GM10248 (cell line): ENCODE results near the gene THG1L.

ENCODE experiments used
- CTCF ChIA-PET: fragments of 300-600 bp; sonication (Branson Sonifier 250); formaldehyde crosslinking; extraction: SDS; loops from one replicate; lab custom pipeline; 2021; ENCODE audit warnings: antibody characterized with exemption; lab: Yijun Ruan, JAX
- POLR2A ChIA-PET: fragments of 350-650 bp; sonication (Branson Sonifier 250); formaldehyde crosslinking; extraction: SDS; loops from one replicate; lab custom pipeline; 2020; ENCODE audit warnings: antibody characterized with exemption; lab: Yijun Ruan, JAX
- DNase-seq: peaks from one replicate; pipeline ENCODE4 v3.0.0; 2012; ENCODE audit errors: extremely low spot score
- TF ChIP-seq, protein P1 (sequence below): IDR thresholded peaks from 2 replicates; pipeline ENCODE4 v1.5.1; 2012; ENCODE audit warnings: mild to moderate bottlenecking, low read depth; ENCODE audit errors: extremely low read depth, missing control alignments, control extremely low read depth

The THG1L gene

GRCh38 chr5:157747173-157747740 lies 16.0 kb downstream of the THG1L start:
- POLR2A ChIA-PET, result interaction anchor here (0.5 kb wide), 1 partner anchor 167 kb away, joined by 4 read pairs; no protein-coding TSS in a partner anchor
- DNase-seq, result no peak
- TF ChIP-seq, protein P1, sequence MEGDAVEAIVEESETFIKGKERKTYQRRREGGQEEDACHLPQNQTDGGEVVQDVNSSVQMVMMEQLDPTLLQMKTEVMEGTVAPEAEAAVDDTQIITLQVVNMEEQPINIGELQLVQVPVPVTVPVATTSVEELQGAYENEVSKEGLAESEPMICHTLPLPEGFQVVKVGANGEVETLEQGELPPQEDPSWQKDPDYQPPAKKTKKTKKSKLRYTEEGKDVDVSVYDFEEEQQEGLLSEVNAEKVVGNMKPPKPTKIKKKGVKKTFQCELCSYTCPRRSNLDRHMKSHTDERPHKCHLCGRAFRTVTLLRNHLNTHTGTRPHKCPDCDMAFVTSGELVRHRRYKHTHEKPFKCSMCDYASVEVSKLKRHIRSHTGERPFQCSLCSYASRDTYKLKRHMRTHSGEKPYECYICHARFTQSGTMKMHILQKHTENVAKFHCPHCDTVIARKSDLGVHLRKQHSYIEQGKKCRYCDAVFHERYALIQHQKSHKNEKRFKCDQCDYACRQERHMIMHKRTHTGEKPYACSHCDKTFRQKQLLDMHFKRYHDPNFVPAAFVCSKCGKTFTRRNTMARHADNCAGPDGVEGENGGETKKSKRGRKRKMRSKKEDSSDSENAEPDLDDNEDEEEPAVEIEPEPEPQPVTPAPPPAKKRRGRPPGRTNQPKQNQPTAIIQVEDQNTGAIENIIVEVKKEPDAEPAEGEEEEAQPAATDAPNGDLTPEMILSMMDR, result no peak
- CTCF ChIA-PET, result interaction anchor here (0.7 to 8.3 kb wide), 6 partner anchors 8 to 419 kb away, joined by 3 to 128 read pairs (median 3); partner anchors contain the start of gene C5orf52

GRCh38 chr5:157747766-157748700 lies 16.8 kb downstream of the THG1L start:
- TF ChIP-seq, protein P1, result no peak
- CTCF ChIA-PET, result interaction anchor here (0.7 to 8.3 kb wide), 7 partner anchors 8 to 948 kb away, joined by 3 to 128 read pairs (median 4); partner anchors contain the start of gene C5orf52
- POLR2A ChIA-PET, result interaction anchor here (0.5 to 0.6 kb wide), 2 partner anchors 168 to 657 kb away, joined by 4 read pairs; no protein-coding TSS in a partner anchor
- DNase-seq, result no peak

DNA sequence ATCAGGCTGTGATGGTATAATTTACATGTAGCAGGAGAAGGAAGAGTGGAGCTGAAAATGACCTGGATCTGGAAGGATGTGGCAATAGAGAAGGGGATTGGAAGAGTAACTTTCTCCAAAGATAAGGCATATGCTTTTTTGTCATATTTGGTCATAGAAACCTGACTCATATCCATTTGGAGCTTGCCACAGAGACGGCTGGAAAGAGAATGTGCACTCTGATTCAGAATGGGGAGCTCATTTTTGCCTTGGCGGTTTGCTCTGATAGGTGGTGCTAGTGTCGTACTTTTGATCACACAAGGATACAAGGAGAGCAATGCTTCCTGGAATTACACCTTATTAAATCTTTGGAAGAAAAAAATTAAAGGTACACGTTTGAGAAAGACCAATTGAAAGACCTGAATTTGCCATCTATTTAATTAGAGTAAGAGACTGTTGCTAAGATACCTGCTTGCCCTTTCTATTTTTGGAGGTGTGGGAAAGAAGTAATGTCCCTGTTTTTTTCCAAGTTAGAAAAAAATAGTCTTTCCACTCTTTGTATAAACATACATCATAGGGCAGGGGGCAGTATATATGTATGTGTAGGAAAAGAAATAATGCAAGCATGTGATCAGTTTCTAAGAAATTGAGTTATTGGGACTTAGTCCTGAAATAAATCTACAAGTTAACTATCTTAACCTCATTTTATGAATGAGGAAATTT lies 17.7 kb downstream of the THG1L start:
- ChIA-PET POLR2A (no interaction called here), CTCF (interaction anchor here (1.3 to 8.3 kb wide), 5 partner anchors 10 to 947 kb away, joined by 3 to 128 read pairs (median 6); partner anchors contain the start of gene C5orf52)
- DNase-seq, result no peak
- TF ChIP-seq, protein P1, result no peak

- CTCF ChIA-PET, result interaction anchor here (1.3 to 1.6 kb wide), 3 partner anchors 10 to 946 kb away, joined by 3 to 6 read pairs (median 4); no protein-coding TSS in a partner anchor
These were observed 18.2 kb downstream of the THG1L start for GRCh38 chr5:157749462-157749799.

GRCh38 chr5:157750320-157750719 lies 19.1 kb downstream of the THG1L start:
- TF ChIP-seq, protein P1, result no peak
- DNase-seq, result no peak
- CTCF ChIA-PET, result interaction anchor here (0.9 to 1.4 kb wide), 2 partner anchors 11 to 1406 kb away, joined by 3 to 7 read pairs; no protein-coding TSS in a partner anchor
- POLR2A ChIA-PET, result interaction anchor here (0.6 kb wide), 1 partner anchor 19 kb away, joined by 4 read pairs; no protein-coding TSS in a partner anchor

More at GRCh38 chr5:157749462-157749799, 18.2 kb downstream of the THG1L start:
- TF ChIP-seq, protein P1, result no peak
- DNase-seq, result no peak
- POLR2A ChIA-PET, result no interaction called here
